Tibial nerve (tissue), 4 donors: ENCODE results near the gene CLMN.

Source experiments
- EP300 ChIP-seq, 2 donors: sonication (generic); formaldehyde crosslinking; IDR thresholded peaks; one replicate each; pipeline ENCODE4 v1.6.1; 2017; ENCODE audit warnings: antibody characterized with exemption in 2 of 2, mild to moderate bottlenecking in 1 of 2
- POLR2A ChIP-seq, 2 donors: fragments of 450-650 bp; IDR thresholded peaks; one replicate each; pipeline ENCODE4 v1.6.1; 2017; ENCODE audit warnings: antibody characterized with exemption in 2 of 2, mild to moderate bottlenecking in 2 of 2, moderate library complexity in 2 of 2
- TF ChIP-seq, protein P1 (sequence below), 5 experiments: fragments of 200-600 bp in 3 of 5; fragments of 450-650 bp in 2 of 5; sonication (generic) in 3 of 5; IDR thresholded peaks; one replicate each; pipeline ENCODE4 v1.5.1; 2016 to 2019; ENCODE audit warnings: antibody characterized with exemption in 5 of 5, mild to moderate bottlenecking in 3 of 5, moderate library complexity in 2 of 5

DNA sequence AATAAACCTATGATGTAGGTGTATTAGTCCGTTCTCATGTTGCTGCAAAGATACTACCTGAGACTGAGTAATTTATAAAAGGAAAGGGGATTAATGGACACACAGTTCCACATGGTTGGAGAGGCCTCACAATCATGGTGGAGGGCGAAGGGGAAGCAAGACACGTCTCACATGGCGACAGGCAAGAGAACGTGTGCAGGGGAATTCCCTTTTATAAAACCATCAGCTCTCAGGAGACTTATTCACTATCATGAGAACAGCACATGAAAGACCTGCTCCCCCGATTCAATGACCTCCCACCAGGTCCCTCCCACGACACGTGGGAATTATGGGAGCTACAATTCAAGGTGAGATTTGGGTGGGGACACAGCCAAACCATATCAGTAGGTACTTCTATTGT, 103.7 kb downstream of the CLMN start:
- no peak for TF ChIP-seq EP300 (IDR thresholded peaks at IDR 0.05)
- TF ChIP-seq, protein P1, sequence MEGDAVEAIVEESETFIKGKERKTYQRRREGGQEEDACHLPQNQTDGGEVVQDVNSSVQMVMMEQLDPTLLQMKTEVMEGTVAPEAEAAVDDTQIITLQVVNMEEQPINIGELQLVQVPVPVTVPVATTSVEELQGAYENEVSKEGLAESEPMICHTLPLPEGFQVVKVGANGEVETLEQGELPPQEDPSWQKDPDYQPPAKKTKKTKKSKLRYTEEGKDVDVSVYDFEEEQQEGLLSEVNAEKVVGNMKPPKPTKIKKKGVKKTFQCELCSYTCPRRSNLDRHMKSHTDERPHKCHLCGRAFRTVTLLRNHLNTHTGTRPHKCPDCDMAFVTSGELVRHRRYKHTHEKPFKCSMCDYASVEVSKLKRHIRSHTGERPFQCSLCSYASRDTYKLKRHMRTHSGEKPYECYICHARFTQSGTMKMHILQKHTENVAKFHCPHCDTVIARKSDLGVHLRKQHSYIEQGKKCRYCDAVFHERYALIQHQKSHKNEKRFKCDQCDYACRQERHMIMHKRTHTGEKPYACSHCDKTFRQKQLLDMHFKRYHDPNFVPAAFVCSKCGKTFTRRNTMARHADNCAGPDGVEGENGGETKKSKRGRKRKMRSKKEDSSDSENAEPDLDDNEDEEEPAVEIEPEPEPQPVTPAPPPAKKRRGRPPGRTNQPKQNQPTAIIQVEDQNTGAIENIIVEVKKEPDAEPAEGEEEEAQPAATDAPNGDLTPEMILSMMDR (IDR thresholded peaks at IDR 0.05) = no peak
- no peak for TF ChIP-seq POLR2A (IDR thresholded peaks at IDR 0.05)
